Osteoblast (primary cell): ENCODE data around the gene PDGFA. TPM values are rescaled to one million over a fixed set of nuclear protein-coding genes. Genes with fewer than 3 reads are reported as not detected.

Experiments used
- DNase-seq: peaks from one replicate; pipeline ENCODE4 v3.0.0; 2011; ENCODE audit warnings: low spot score, mixed read lengths; ENCODE audit not compliant: insufficient read length; ENCODE audit errors: missing footprints
- H2AFZ ChIP-seq: 2 replicates; pipeline ENCODE4 v1.6.0; 2011; ENCODE audit warnings: mild to moderate bottlenecking, low read length
- H3K27ac ChIP-seq: 2 replicates; pipeline ENCODE4 v1.5.1; 2011; ENCODE audit warnings: mild to moderate bottlenecking, low read depth, low read length, moderate library complexity
- H3K27me3 ChIP-seq: 2 replicates; pipeline ENCODE4 v1.6.0; 2012; ENCODE audit warnings: mild to moderate bottlenecking, control low read depth, inconsistent platforms, low read length, moderate library complexity; ENCODE audit not compliant: insufficient read depth
- H3K36me3 ChIP-seq: 2 replicates; pipeline ENCODE4 v1.5.1; 2011; ENCODE audit warnings: mild to moderate bottlenecking, low read length, control low read depth, moderate library complexity; ENCODE audit not compliant: insufficient read depth
- H3K4me1 ChIP-seq: 2 replicates; pipeline ENCODE4 v1.5.1; 2011; ENCODE audit warnings: mild to moderate bottlenecking, low read length, control low read depth, moderate library complexity; ENCODE audit not compliant: insufficient read depth
- H3K4me2 ChIP-seq: 2 replicates; pipeline ENCODE4 v1.6.0; 2011; ENCODE audit warnings: mild to moderate bottlenecking, low read length; ENCODE audit not compliant: insufficient read depth
- H3K4me3 ChIP-seq: fragments of 200-600 bp; sonication (generic); 3 replicates; pipeline ENCODE4 v1.5.1; 2012; ENCODE audit warnings: mild to moderate bottlenecking, low read length, inconsistent platforms; ENCODE audit not compliant: insufficient read depth
- H3K79me2 ChIP-seq: 2 replicates; pipeline ENCODE4 v1.6.0; 2012; ENCODE audit warnings: mild to moderate bottlenecking, low read length, control low read depth, inconsistent platforms; ENCODE audit not compliant: insufficient read depth
- H3K9me3 ChIP-seq: 2 replicates; pipeline ENCODE4 v1.5.1; 2011; ENCODE audit warnings: low read depth, low read length, control low read depth
- H4K20me1 ChIP-seq: 2 replicates; pipeline ENCODE4 v1.6.0; 2012; ENCODE audit warnings: mild to moderate bottlenecking, low read length, control low read depth; ENCODE audit not compliant: insufficient read depth
- total RNA-seq: library from RNA; depleted of rRNA; stranded (reverse); fragments of >200 nt; gene quantifications from 2 replicates; pipeline ENCODE4 v1.2.3, GENCODE V29; 2012
- TF ChIP-seq, protein P1 (sequence below): IDR thresholded peaks from 2 replicates; pipeline ENCODE4 v1.5.1; 2011; ENCODE audit warnings: mild to moderate bottlenecking, low read depth, low read length, moderate library complexity; ENCODE audit errors: extremely low read depth

The PDGFA gene
- total RNA-seq, 1 donor, result 32.6 TPM

DNA sequence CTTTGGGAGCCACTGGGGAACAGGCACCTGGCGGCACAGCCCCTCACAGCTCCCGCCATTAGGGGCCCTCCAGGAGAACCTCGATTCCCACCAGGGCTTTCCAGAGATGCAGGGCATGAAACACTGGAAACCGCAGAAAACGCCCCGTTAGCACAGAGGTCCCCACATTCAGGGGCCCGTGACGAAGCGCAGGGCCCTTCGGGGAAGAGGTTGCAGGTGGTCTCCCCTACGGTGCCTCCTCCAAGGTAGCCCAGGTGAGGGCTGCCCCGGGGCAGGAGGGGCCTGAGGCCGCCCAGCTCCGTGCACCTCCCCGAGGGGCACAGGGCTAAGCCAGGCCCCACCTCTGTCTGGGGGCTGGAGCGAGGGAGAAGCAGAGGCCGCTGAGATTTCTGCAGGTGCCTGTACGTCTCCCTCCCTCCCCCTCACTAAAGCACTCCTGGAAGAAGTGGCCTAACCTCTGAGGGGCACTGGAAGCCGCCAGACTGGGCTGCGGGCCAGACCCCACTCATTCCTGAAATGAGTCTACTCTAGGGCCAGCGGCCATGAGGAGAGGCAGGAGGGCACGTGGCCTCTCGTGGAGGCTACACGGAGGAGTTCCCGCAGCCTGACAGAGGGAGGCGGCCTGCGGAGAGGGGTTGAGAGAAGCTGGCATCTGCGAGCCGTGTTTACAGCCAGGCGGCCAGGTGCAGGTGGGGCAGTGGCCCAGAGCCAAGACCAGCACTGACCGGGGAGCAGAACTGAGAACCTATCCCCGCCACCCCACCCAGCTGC, 6.9 kb downstream of the PDGFA start:
- Histone ChIP-seq H3K27ac (peak overlapping the region; percentile 87), H3K9me3 (no peaks in the 10 kb centered on the region), H3K4me1 (peaks cover 30% of the 10 kb centered on the region), H3K4me2 (no peak overlapping the region), H3K4me3 (no peak overlapping the region), H3K79me2 (peaks cover 78% of the 10 kb centered on the region), H2AFZ (no peak overlapping the region), H3K36me3 (peaks cover 28% of the 10 kb centered on the region), H3K27me3 (no peaks in the 10 kb centered on the region), H4K20me1 (peaks cover 13% of the 10 kb centered on the region)
- TF ChIP-seq, protein P1, sequence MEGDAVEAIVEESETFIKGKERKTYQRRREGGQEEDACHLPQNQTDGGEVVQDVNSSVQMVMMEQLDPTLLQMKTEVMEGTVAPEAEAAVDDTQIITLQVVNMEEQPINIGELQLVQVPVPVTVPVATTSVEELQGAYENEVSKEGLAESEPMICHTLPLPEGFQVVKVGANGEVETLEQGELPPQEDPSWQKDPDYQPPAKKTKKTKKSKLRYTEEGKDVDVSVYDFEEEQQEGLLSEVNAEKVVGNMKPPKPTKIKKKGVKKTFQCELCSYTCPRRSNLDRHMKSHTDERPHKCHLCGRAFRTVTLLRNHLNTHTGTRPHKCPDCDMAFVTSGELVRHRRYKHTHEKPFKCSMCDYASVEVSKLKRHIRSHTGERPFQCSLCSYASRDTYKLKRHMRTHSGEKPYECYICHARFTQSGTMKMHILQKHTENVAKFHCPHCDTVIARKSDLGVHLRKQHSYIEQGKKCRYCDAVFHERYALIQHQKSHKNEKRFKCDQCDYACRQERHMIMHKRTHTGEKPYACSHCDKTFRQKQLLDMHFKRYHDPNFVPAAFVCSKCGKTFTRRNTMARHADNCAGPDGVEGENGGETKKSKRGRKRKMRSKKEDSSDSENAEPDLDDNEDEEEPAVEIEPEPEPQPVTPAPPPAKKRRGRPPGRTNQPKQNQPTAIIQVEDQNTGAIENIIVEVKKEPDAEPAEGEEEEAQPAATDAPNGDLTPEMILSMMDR, result no peak
- DNase-seq, result no peak

DNA sequence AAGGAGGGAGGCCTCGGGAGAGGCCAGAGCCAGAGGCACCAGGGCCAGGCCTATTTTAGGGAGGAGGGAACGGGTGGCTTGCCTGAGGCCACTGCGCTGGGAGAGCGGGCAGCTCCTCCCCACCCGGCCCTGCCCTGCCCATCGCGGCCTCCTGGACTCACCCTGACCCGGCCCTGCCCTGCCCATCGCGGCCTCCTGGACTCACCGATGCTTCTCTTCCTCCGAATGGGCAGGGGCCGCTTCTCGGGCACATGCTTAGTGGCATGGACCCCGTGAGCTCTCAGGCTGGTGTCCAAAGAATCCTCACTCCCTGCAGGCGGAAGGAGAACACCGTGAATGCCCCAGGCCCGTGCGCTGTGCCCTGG, 7.5 kb downstream of the PDGFA start:
- Histone ChIP-seq H3K79me2 (peaks cover 81% of the 10 kb centered on the region), H3K4me2 (no peak overlapping the region), H3K9me3 (no peaks in the 10 kb centered on the region), H3K4me3 (no peak overlapping the region), H2AFZ (no peak overlapping the region), H3K27ac (no peak overlapping the region), H3K27me3 (no peaks in the 10 kb centered on the region), H3K4me1 (peaks cover 30% of the 10 kb centered on the region), H4K20me1 (peaks cover 13% of the 10 kb centered on the region), H3K36me3 (peaks cover 32% of the 10 kb centered on the region)
- TF ChIP-seq, protein P1, result no peak
- DNase-seq, result no peak

DNA sequence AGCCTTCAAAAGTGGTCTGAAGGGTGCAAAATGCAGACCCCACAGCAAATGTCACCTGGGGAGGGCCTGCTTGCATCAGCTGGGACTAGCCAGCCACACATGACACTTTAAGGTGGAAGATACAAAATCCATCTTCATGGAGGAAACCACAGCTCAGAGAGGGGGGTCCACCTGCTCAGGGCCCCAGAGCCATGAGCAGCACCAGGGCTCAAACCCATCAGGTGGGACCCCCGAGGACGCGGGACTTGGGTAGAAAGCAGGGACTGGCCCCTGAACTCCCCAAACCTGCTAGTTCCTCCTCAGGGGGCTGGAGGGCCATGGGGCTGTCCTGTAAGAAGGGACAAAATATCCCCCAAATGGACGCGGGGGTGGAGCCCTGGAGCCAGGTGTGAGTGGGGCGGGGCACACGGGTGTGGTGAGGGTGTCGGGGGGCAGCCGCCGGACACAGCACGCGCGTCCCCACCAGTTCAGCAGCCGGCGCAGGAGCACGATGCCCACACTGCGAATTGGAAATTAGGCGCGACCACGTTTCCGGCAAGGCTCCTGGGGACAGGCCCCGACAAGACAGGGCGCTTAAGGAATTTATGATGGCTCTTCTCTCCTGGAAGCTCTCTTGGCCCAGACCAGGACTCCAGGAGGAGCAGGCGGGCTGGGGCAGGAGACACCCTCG, 8.0 kb downstream of the PDGFA start:
- TF ChIP-seq, protein P1, result no peak
- Histone ChIP-seq H3K79me2 (peaks cover 84% of the 10 kb centered on the region), H3K4me1 (peaks cover 30% of the 10 kb centered on the region), H3K9me3 (no peaks in the 10 kb centered on the region), H3K36me3 (peaks cover 36% of the 10 kb centered on the region), H3K27me3 (no peaks in the 10 kb centered on the region), H4K20me1 (peaks cover 13% of the 10 kb centered on the region), H3K27ac (no peak overlapping the region), H2AFZ (no peak overlapping the region), H3K4me2 (no peak overlapping the region), H3K4me3 (no peak overlapping the region)
- DNase-seq, result no peak

DNA sequence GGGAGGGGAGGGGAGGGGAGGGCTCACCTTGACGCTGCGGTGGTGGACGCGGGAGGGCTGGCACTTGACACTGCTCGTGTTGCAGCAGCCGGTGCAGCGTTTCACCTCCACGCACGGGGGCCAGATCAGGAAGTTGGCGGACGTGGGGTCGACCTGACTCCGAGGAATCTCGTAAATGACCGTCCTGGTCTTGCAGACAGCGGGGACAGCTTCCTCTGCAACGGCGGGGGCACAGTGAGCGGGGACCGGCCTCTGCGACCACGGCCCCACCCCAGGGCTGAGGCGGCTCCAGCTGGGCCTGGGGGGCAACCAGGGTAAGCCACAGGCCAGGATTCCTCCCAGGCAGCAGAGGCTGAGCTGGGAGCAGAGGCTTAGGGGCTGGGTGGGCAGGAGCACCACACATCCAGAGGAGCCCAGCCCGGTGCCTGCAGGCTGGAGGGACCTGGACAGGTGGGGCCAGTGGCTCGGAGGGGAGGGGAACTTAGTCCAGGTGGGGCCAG, 8.8 kb downstream of the PDGFA start:
- Histone ChIP-seq H4K20me1 (peaks cover 13% of the 10 kb centered on the region), H3K4me2 (no peak overlapping the region), H3K36me3 (peaks cover 43% of the 10 kb centered on the region), H3K27ac (no peak overlapping the region), H3K4me3 (no peak overlapping the region), H3K4me1 (peaks cover 25% of the 10 kb centered on the region), H3K79me2 (peaks cover 82% of the 10 kb centered on the region), H3K27me3 (no peaks in the 10 kb centered on the region), H2AFZ (no peak overlapping the region), H3K9me3 (no peaks in the 10 kb centered on the region)
- TF ChIP-seq, protein P1, result no peak
- peak; percentile 79 for DNase-seq
